Measurements from ENCODE around the gene CORO2B.
"Not testable (repeated sequence)": the region's sequence is repeated elsewhere in the genome, so short reads cannot be mapped to it uniquely, and the experiment has no call there.

Gene CORO2B

GRCh38 chr15:68592544-68592943 is 13.8 kb downstream of the CORO2B start:
- no peak for DNase-seq

GRCh38 chr15:68593341-68593740 is 14.5 kb downstream of the CORO2B start:
- no peak for DNase-seq

- DNase-seq: no peak
Measured at GRCh38 chr15:68593828-68594532, 15.2 kb downstream of the CORO2B start.

GRCh38 chr15:68594533-68595259 is 15.9 kb downstream of the CORO2B start:
- no peak for DNase-seq

GRCh38 chr15:68595260-68595564 is 16.4 kb downstream of the CORO2B start:
- no peak for DNase-seq

GRCh38 chr15:68595761-68596160 is 17.0 kb downstream of the CORO2B start:
- no peak for DNase-seq

- no peak for DNase-seq
Measured at GRCh38 chr15:68596691-68597090, 17.9 kb downstream of the CORO2B start.

- no peak for DNase-seq
Measured at GRCh38 chr15:68597581-68597980, 18.8 kb downstream of the CORO2B start.

GRCh38 chr15:68598171-68599152 is 19.7 kb downstream of the CORO2B start:
- DNase-seq: no peak

- DNase-seq: no peak
Measured at GRCh38 chr15:68599153-68599545, 20.4 kb downstream of the CORO2B start.

GRCh38 chr15:68599560-68600071 is 20.8 kb downstream of the CORO2B start:
- no peak for DNase-seq

- DNase-seq: no peak
Measured at GRCh38 chr15:68601206-68602197, 22.7 kb downstream of the CORO2B start.

- no peak for DNase-seq
Measured at GRCh38 chr15:68602459-68603215, 23.8 kb downstream of the CORO2B start.

GRCh38 chr15:68603216-68603595 is 24.4 kb downstream of the CORO2B start:
- no peak for DNase-seq

- DNase-seq: no peak
Measured at GRCh38 chr15:68603951-68604350, 25.2 kb downstream of the CORO2B start.

- not testable (repeated sequence) for DNase-seq
Measured at GRCh38 chr15:68604840-68605478, 26.2 kb downstream of the CORO2B start.

GRCh38 chr15:68606375-68606774 is 27.6 kb downstream of the CORO2B start:
- DNase-seq: no peak

- DNase-seq: no peak
Measured at GRCh38 chr15:68608206-68608843, 29.5 kb downstream of the CORO2B start.

- no peak for DNase-seq
Measured at GRCh38 chr15:68608844-68609232, 30.0 kb downstream of the CORO2B start.

GRCh38 chr15:68609629-68610028 is 30.8 kb downstream of the CORO2B start:
- DNase-seq: no peak

All from stimulated activated CD4-positive, alpha-beta T cell treated with anti-CD3 and anti-CD28 coated beads, Interleukin-4, amount 100 ng/mL, for 1 hour (primary cell).